Ascending aorta (tissue), 2 donors: Measurements from ENCODE around the gene TMEM132E. TPM values are rescaled to one million over a fixed set of nuclear protein-coding genes. Genes with fewer than 3 reads are reported as not detected.

Source experiments
- DNase-seq, 2 donors: peaks; one replicate each; pipeline ENCODE4 v3.0.0-alpha.2; 2019; ENCODE audit warnings: low spot score in 2 of 2
- H3K27ac ChIP-seq, 2 donors: fragments of 200-600 bp; sonication (generic); one replicate each; pipeline ENCODE4 v1.5.1; 2016 to 2017; ENCODE audit warnings: mild to moderate bottlenecking in 1 of 2
- H3K27me3 ChIP-seq: fragments of 200-600 bp; sonication (generic); one replicate; pipeline ENCODE4 v1.5.1; 2017
- H3K36me3 ChIP-seq, 2 donors: fragments of 200-600 bp; sonication (generic); one replicate each; pipeline ENCODE4 v1.5.1; 2016
- H3K4me1 ChIP-seq, 2 donors: fragments of 200-600 bp; sonication (generic); one replicate each; pipeline ENCODE4 v1.5.1; 2016 to 2017; ENCODE audit warnings: mild to moderate bottlenecking in 1 of 2
- H3K4me3 ChIP-seq, 2 donors: fragments of 200-600 bp; sonication (generic); one replicate each; pipeline ENCODE4 v1.5.1; 2016 to 2017; ENCODE audit warnings: mild to moderate bottlenecking in 1 of 2
- H3K9me3 ChIP-seq, 2 donors: fragments of 200-600 bp; sonication (generic); one replicate each; pipeline ENCODE4 v1.5.1; 2016
- intact Hi-C: fragments of 100-400 bp; cut with DNase I; formaldehyde crosslinking; loops from one replicate; pipeline ENCODE4 v1.15.1; 2023
- total RNA-seq: library from RNA; depleted of rRNA; stranded (reverse); fragments of >200 nt; gene quantifications from one replicate; pipeline ENCODE4 v1.1.0, GENCODE V29; 2016
- TF ChIP-seq, protein P1 (sequence below), 3 experiments: fragments of 200-600 bp in 2 of 3; fragments of 450-650 bp in 1 of 3; sonication (generic) in 2 of 3; IDR thresholded peaks; one replicate each; pipeline ENCODE4 v1.5.1; 2016 to 2019; ENCODE audit warnings: antibody characterized with exemption in 3 of 3, mild to moderate bottlenecking in 1 of 3, moderate library complexity in 1 of 3

The TMEM132E gene
- total RNA-seq, 1 donor from 2014 or later: not detected

DNA sequence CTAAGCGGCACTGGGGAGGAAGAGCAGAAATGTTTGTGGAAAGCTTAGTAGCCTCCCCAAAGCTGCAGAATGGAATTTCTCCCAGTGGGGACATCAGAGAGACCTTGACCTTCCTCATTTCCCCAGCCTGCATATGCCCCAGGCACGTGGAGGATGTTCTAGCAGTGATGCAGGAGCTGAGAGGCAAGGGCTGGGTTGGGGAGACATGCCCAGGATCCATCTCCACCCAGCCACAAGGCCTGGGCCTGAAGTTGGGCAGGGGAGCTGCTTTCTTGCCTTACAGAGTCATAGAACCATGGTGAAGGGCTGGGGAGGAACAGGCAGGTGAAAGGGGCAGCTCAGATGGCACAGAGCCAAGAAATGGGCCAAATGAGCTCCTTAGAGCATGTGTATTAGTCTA is 104.0 kb downstream of the TMEM132E start:
- TF ChIP-seq, protein P1, sequence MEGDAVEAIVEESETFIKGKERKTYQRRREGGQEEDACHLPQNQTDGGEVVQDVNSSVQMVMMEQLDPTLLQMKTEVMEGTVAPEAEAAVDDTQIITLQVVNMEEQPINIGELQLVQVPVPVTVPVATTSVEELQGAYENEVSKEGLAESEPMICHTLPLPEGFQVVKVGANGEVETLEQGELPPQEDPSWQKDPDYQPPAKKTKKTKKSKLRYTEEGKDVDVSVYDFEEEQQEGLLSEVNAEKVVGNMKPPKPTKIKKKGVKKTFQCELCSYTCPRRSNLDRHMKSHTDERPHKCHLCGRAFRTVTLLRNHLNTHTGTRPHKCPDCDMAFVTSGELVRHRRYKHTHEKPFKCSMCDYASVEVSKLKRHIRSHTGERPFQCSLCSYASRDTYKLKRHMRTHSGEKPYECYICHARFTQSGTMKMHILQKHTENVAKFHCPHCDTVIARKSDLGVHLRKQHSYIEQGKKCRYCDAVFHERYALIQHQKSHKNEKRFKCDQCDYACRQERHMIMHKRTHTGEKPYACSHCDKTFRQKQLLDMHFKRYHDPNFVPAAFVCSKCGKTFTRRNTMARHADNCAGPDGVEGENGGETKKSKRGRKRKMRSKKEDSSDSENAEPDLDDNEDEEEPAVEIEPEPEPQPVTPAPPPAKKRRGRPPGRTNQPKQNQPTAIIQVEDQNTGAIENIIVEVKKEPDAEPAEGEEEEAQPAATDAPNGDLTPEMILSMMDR (IDR thresholded peaks at IDR 0.05): no peak

More for the DNA sequence above, 104.0 kb downstream of the TMEM132E start:
- intact Hi-C loops: no loop called here
- no peak for DNase-seq
- Histone ChIP-seq H3K4me3 (no peak overlapping the region), H3K4me1 (no peaks in the 10 kb centered on the region), H3K9me3 (no peaks in the 10 kb centered on the region), H3K36me3 (no peaks in the 10 kb centered on the region), H3K27me3 (no peaks in the 10 kb centered on the region), H3K27ac (no peak overlapping the region)

Other genes with a start within 250 kb of the TMEM132E start
- gene CCL13, start 223.1 kb upstream of the TMEM132E start, total RNA-seq: not detected
- gene CCL1, start 216.3 kb upstream of the TMEM132E start, total RNA-seq: not detected